IMR-90 (cell line): ENCODE results near the gene FAM53B. TPM values are rescaled to one million over a fixed set of nuclear protein-coding genes. Genes with fewer than 3 reads are reported as not detected.

Experiments used
- ATAC-seq: fragments of 200-7000 bp; cut with Tn5 transposase; 2 replicates; pipeline ENCODE4 v1.9.1; 2020; ENCODE audit warnings: low read depth, mild to moderate bottlenecking, moderate library complexity
- BruUV-seq: library from RNA; stranded (reverse); fragments of 400-500 nt; replicated peaks from 2 replicates; lab custom pipeline; 2021; lab: Mats Ljungman, UMichigan
- CTCF ChIA-PET: fragments of 300-600 bp; formaldehyde crosslinking; extraction: SDS; loops from one replicate; lab custom pipeline; 2021; ENCODE audit warnings: antibody characterized with exemption; lab: Yijun Ruan, JAX
- POLR2A ChIA-PET: fragments of 300-600 bp; sonication (Branson Sonifier 250); formaldehyde crosslinking; loops from one replicate; lab custom pipeline; 2022; ENCODE audit warnings: antibody characterized with exemption; ENCODE audit not compliant: unreplicated experiment; lab: Charles Lee
- DNase-seq: peaks from one replicate; pipeline ENCODE4 v3.0.0; 2013
- H2AFZ ChIP-seq: replicated peaks from 2 replicates; pipeline ENCODE3; 2013; ENCODE audit warnings: low read length, mild to moderate bottlenecking; ENCODE audit not compliant: poor library complexity
- H2AK5ac ChIP-seq: 2 replicates; pipeline ENCODE4 v1.6.1; 2013; ENCODE audit warnings: low read depth, low read length, inconsistent platforms
- H2AK9ac ChIP-seq: replicated peaks from 2 replicates; pipeline ENCODE3; 2013; ENCODE audit warnings: mild to moderate bottlenecking, low read depth, low read length, moderate library complexity; ENCODE audit not compliant: poor library complexity
- H2BK120ac ChIP-seq: 2 replicates; pipeline ENCODE4 v1.6.1; 2013; ENCODE audit warnings: low read depth, low read length, inconsistent platforms
- H2BK15ac ChIP-seq: 3 replicates; pipeline ENCODE4 v1.6.1; 2013; ENCODE audit warnings: low read depth, low read length, inconsistent platforms
- H2BK20ac ChIP-seq: 2 replicates; pipeline ENCODE4 v1.6.1; 2013; ENCODE audit warnings: low read depth, mild to moderate bottlenecking, inconsistent platforms, low read length, moderate library complexity
- H2BK5ac ChIP-seq: 2 replicates; pipeline ENCODE4 v1.6.1; 2013; ENCODE audit warnings: mild to moderate bottlenecking, low read depth, low read length, inconsistent platforms; ENCODE audit not compliant: poor library complexity, severe bottlenecking
- H3K14ac ChIP-seq: replicated peaks from 2 replicates; pipeline ENCODE4 v1.6.1; 2013; ENCODE audit warnings: low read depth, low read length, inconsistent platforms
- H3K18ac ChIP-seq: 2 replicates; pipeline ENCODE4 v1.6.1; 2013; ENCODE audit warnings: low read depth, low read length, control low read depth
- H3K23ac ChIP-seq: 2 replicates; pipeline ENCODE4 v1.6.1; 2013; ENCODE audit warnings: low read depth, low read length, inconsistent platforms
- H3K27ac ChIP-seq: 2 replicates; pipeline ENCODE4 v1.5.1; 2013; ENCODE audit warnings: mild to moderate bottlenecking, control low read depth, low read length; ENCODE audit not compliant: insufficient read depth
- H3K27me3 ChIP-seq: 2 replicates; pipeline ENCODE4 v1.6.1; 2013; ENCODE audit warnings: low read length; ENCODE audit not compliant: control insufficient read depth, insufficient read depth
- H3K36me3 ChIP-seq: 2 replicates; pipeline ENCODE4 v1.6.1; 2013; ENCODE audit warnings: low read length, mixed read lengths; ENCODE audit not compliant: control insufficient read depth, insufficient read depth
- H3K4ac ChIP-seq: 2 replicates; pipeline ENCODE4 v1.6.1; 2013; ENCODE audit warnings: low read depth, low read length, inconsistent platforms
- H3K4me1 ChIP-seq: 2 replicates; pipeline ENCODE4 v1.6.1; 2013; ENCODE audit warnings: low read length, mixed read lengths; ENCODE audit not compliant: control insufficient read depth, insufficient read depth
- H3K4me2 ChIP-seq: 2 replicates; pipeline ENCODE4 v1.6.1; 2013; ENCODE audit warnings: low read depth, mild to moderate bottlenecking, control low read depth, low read length, moderate library complexity
- H3K4me3 ChIP-seq: 2 replicates; pipeline ENCODE4 v1.5.1; 2013; ENCODE audit warnings: low read depth, mild to moderate bottlenecking, control low read depth, low read length, moderate library complexity; ENCODE audit not compliant: insufficient read depth
- H3K56ac ChIP-seq: 2 replicates; pipeline ENCODE4 v1.6.1; 2013; ENCODE audit warnings: low read length, inconsistent platforms; ENCODE audit not compliant: insufficient read depth; ENCODE audit errors: extremely low read depth
- H3K79me1 ChIP-seq, 2 experiments: 2 replicates each; pipeline ENCODE4 v1.6.1; 2013; ENCODE audit warnings: low read length in 2 of 2, inconsistent platforms in 1 of 2, low read depth in 1 of 2
- H3K9ac ChIP-seq: 2 replicates; pipeline ENCODE4 v1.6.1; 2013; ENCODE audit warnings: low read depth, low read length, control low read depth
- H3K9me1 ChIP-seq: 2 replicates; pipeline ENCODE4 v1.6.1; 2013; ENCODE audit warnings: low read length, inconsistent platforms; ENCODE audit not compliant: insufficient read depth
- H3K9me3 ChIP-seq: 2 replicates; pipeline ENCODE4 v1.6.1; 2013; ENCODE audit warnings: low read length; ENCODE audit not compliant: control insufficient read depth, insufficient read depth
- H4K20me1 ChIP-seq: 2 replicates; pipeline ENCODE4 v1.6.1; 2013; ENCODE audit warnings: low read length, inconsistent platforms; ENCODE audit not compliant: insufficient read depth
- H4K5ac ChIP-seq: 2 replicates; pipeline ENCODE4 v1.6.1; 2013; ENCODE audit warnings: mild to moderate bottlenecking, low read depth, low read length, control low read depth
- H4K8ac ChIP-seq, 2 experiments: 2 replicates each; pipeline ENCODE4 v1.6.1; 2013; ENCODE audit warnings: low read depth in 2 of 2, low read length in 2 of 2, control low read depth in 1 of 2, inconsistent platforms in 1 of 2
- H4K91ac ChIP-seq: 2 replicates; pipeline ENCODE4 v1.6.1; 2013; ENCODE audit warnings: low read depth, low read length, inconsistent platforms; ENCODE audit not compliant: insufficient read depth
- MXI1 ChIP-seq: IDR thresholded peaks from 2 replicates; pipeline ENCODE4 v1.6.1; 2012; ENCODE audit warnings: low read depth, mild to moderate bottlenecking, low read length, moderate library complexity, borderline replicate concordance
- WGBS, 2 experiments: methylation state at CpG; one replicate each; pipeline versions ENCODE4 v1.1.5 to v1.1.7; 2013; ENCODE audit warnings: missing lambda C conversion rate in 2 of 2; ENCODE audit not compliant: insufficient read length in 1 of 2; ENCODE audit errors: extremely low coverage in 2 of 2; 5-methylcytosine and 5-hydroxymethylcytosine counted together
- dilution Hi-C: fragments of 300-500 bp; cut with HindIII; formaldehyde crosslinking; loops from one replicate; pipeline ENCODE4 v1.14.3; 2018; ENCODE audit warnings: low sequenced_read_pairs; ENCODE audit not compliant: unreplicated experiment
- in situ Hi-C: fragments of 300-500 bp; cut with MboI; formaldehyde crosslinking; loops from 3 replicates; pipeline ENCODE4 v1.14.3; 2019; ENCODE audit warnings: low sequenced_read_pairs, inconsistent platforms, mixed read lengths
- intact Hi-C: fragments of 100-400 bp; cut with micrococcal nuclease; formaldehyde crosslinking; loops from 2 replicates; pipeline ENCODE4 v1.10.0; 2022
- polyA plus RNA-seq, 3 experiments: library from polyadenylated mRNA; depleted of rRNA; stranded (reverse); fragments of >200 nt; gene quantifications; 2 replicates each; pipeline ENCODE4 v1.2.3, GENCODE V29; 2012; ENCODE audit warnings: low replicate concordance in 1 of 3
- total RNA-seq: library from RNA; depleted of rRNA; stranded (reverse); fragments of >200 nt; gene quantifications from 2 replicates; pipeline ENCODE4 v1.2.3, GENCODE V29; 2012
- TF ChIP-seq, protein P1 (sequence below): conservative IDR thresholded peaks from 2 replicates; pipeline ENCODE4 v1.5.1; 2012; ENCODE audit warnings: mild to moderate bottlenecking, low read depth, low read length, improper control_type of control experiment

Gene FAM53B
- total and polyA plus RNA-seq, 2 of the 4 experiments (the other 2 are of a cell fraction) = 3.8 to 5.7 TPM

GRCh38 chr10:124618470-124619073 lies 125.6 kb downstream of the FAM53B start:
- no peak overlapping the region for H2BK15ac ChIP-seq
- no peak overlapping the region for H2BK20ac ChIP-seq
- H3K9ac ChIP-seq = no peak overlapping the region
- no peak for TF ChIP-seq MXI1
- TF ChIP-seq, protein P1, sequence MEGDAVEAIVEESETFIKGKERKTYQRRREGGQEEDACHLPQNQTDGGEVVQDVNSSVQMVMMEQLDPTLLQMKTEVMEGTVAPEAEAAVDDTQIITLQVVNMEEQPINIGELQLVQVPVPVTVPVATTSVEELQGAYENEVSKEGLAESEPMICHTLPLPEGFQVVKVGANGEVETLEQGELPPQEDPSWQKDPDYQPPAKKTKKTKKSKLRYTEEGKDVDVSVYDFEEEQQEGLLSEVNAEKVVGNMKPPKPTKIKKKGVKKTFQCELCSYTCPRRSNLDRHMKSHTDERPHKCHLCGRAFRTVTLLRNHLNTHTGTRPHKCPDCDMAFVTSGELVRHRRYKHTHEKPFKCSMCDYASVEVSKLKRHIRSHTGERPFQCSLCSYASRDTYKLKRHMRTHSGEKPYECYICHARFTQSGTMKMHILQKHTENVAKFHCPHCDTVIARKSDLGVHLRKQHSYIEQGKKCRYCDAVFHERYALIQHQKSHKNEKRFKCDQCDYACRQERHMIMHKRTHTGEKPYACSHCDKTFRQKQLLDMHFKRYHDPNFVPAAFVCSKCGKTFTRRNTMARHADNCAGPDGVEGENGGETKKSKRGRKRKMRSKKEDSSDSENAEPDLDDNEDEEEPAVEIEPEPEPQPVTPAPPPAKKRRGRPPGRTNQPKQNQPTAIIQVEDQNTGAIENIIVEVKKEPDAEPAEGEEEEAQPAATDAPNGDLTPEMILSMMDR = no peak
- intact Hi-C loops (no loop called here), in situ Hi-C loops (no loop called here), dilution Hi-C loops (no loop called here)
- POLR2A ChIA-PET = no interaction called here
- no peak overlapping the region for H2AK5ac ChIP-seq
- peaks cover 2% of the 10 kb centered on the region; the same call in 1 of the 2 replicates for H3K36me3 ChIP-seq
- H2AFZ ChIP-seq = no peak overlapping the region
- CTCF ChIA-PET = interaction anchor here (0.8 kb wide), 1 partner anchor 123 kb away, joined by 5 read pairs; no protein-coding TSS in a partner anchor
- no peak overlapping the region for H3K4ac ChIP-seq
- H4K20me1 ChIP-seq = no peaks in the 10 kb centered on the region; the same call in 1 of the 2 replicates
- H3K27ac ChIP-seq = no peak overlapping the region
- no peak overlapping the region for H3K4me2 ChIP-seq
- no peak overlapping the region for H3K56ac ChIP-seq
- H2AK9ac ChIP-seq = no peak overlapping the region
- H3K79me1 ChIP-seq = no peaks in the 10 kb centered on the region
- peaks cover 2% of the 10 kb centered on the region; the same call in 1 of the 2 replicates for H3K4me1 ChIP-seq
- DNase-seq = no peak
- no peak for ATAC-seq
- WGBS, 2 experiments = 90% methylated on average over 14 of the region's 18 CpGs; no CpG with 5 or more reads in 1 of the 2 experiments
- no peaks in the 10 kb centered on the region for H3K9me1 ChIP-seq
- H3K14ac ChIP-seq = no peak overlapping the region
- no peak overlapping the region for H3K4me3 ChIP-seq
- no TSS peak for BruUV-seq
- no peaks in the 10 kb centered on the region for H3K27me3 ChIP-seq
- H3K23ac ChIP-seq = no peak overlapping the region
- H4K91ac ChIP-seq = no peak overlapping the region
- H2BK120ac ChIP-seq = no peak overlapping the region
- no peak overlapping the region for H2BK5ac ChIP-seq
- H4K5ac ChIP-seq = no peak overlapping the region
- no peak overlapping the region for H3K18ac ChIP-seq
- no peak overlapping the region for H4K8ac ChIP-seq
- no peaks in the 10 kb centered on the region for H3K9me3 ChIP-seq
